Testis (tissue), 2 donors: ENCODE data around the gene ARHGEF3.

Experiments
- CTCF ChIP-seq, 3 experiments: fragments of 450-650 bp in 2 of 3; fragments of 200-600 bp in 1 of 3; sonication (generic) in 1 of 3; IDR thresholded peaks; one replicate each; pipeline ENCODE4 v1.5.1; 2016 to 2019; ENCODE audit warnings: antibody characterized with exemption in 3 of 3, mild to moderate bottlenecking in 2 of 3, moderate library complexity in 1 of 3
- POLR2A ChIP-seq: fragments of 450-650 bp; IDR thresholded peaks from one replicate; pipeline ENCODE4 v1.6.1; 2017; ENCODE audit warnings: antibody characterized with exemption, mild to moderate bottlenecking, moderate library complexity

GRCh38 chr3:56751056-56751707 lies 50.6 kb downstream of the ARHGEF3 start:
- TF ChIP-seq CTCF (IDR thresholded peaks at IDR 0.05) (no peak), POLR2A (no peak)
